ENCODE data around the gene CNTLN.
A peak's percentile ranks its signal among the peaks of the same experiment; 100 is the strongest.
"Not testable (repeated sequence)": the region's sequence is repeated elsewhere in the genome, so short reads cannot be mapped to it uniquely, and the experiment has no call there.

Gene CNTLN

GRCh38 chr9:17134396-17135294, at the start of gene CNTLN:
Gene CNTLN (plus strand): TSS chr9:17135040. CDS start chr9:17135066, 26 bp downstream.
- DNase-seq (ENCODE audit: low spot score), result peak; percentile 82

- no peak for DNase-seq (ENCODE audit: low spot score)
Measured at GRCh38 chr9:17088566-17088965, 46.3 kb upstream of the CNTLN start.

- no peak for DNase-seq (ENCODE audit: low spot score)
Measured at GRCh38 chr9:17090041-17090440, 44.8 kb upstream of the CNTLN start.

- peak; percentile 8 for DNase-seq (ENCODE audit: low spot score)
Measured at GRCh38 chr9:17116400-17116837, 18.4 kb upstream of the CNTLN start.

GRCh38 chr9:17117372-17117771, 17.5 kb upstream of the CNTLN start:
- DNase-seq (ENCODE audit: low spot score), result no peak

GRCh38 chr9:17120203-17120602, 14.6 kb upstream of the CNTLN start:
- DNase-seq (ENCODE audit: low spot score), result no peak

- DNase-seq (ENCODE audit: low spot score), result no peak
Measured at GRCh38 chr9:17121264-17121663, 13.6 kb upstream of the CNTLN start.

GRCh38 chr9:17130291-17130690, 4.5 kb upstream of the CNTLN start:
- DNase-seq (ENCODE audit: low spot score), result no peak

- no peak for DNase-seq (ENCODE audit: low spot score)
Measured at GRCh38 chr9:17130725-17131124, 4.1 kb upstream of the CNTLN start.

- DNase-seq (ENCODE audit: low spot score), result no peak
Measured at GRCh38 chr9:17131494-17131893, 3.3 kb upstream of the CNTLN start.

- peak; percentile 42 for DNase-seq (ENCODE audit: low spot score)
Measured at GRCh38 chr9:17135295-17136160, 688 bp downstream of the CNTLN start.

- DNase-seq (ENCODE audit: low spot score), result no peak
Measured at GRCh38 chr9:17137566-17137965, 2.7 kb downstream of the CNTLN start.

- DNase-seq (ENCODE audit: low spot score), result no peak
Measured at GRCh38 chr9:17138503-17138902, 3.7 kb downstream of the CNTLN start.

- no peak for DNase-seq (ENCODE audit: low spot score)
Measured at GRCh38 chr9:17140418-17140817, 5.6 kb downstream of the CNTLN start.

GRCh38 chr9:17148324-17148723, 13.5 kb downstream of the CNTLN start:
- DNase-seq (ENCODE audit: low spot score), result no peak

GRCh38 chr9:17159469-17159868, 24.6 kb downstream of the CNTLN start:
- no peak for DNase-seq (ENCODE audit: low spot score)

- peak; percentile 6 for DNase-seq (ENCODE audit: low spot score)
Measured at GRCh38 chr9:17160327-17160726, 25.5 kb downstream of the CNTLN start.

- no peak for DNase-seq (ENCODE audit: low spot score)
Measured at GRCh38 chr9:17165764-17166163, 30.9 kb downstream of the CNTLN start.

GRCh38 chr9:17166346-17166745, 31.5 kb downstream of the CNTLN start:
- no peak for DNase-seq (ENCODE audit: low spot score)

- DNase-seq (ENCODE audit: low spot score), result no peak
Measured at GRCh38 chr9:17171309-17172094, 36.7 kb downstream of the CNTLN start.

GRCh38 chr9:17177496-17177895, 42.7 kb downstream of the CNTLN start:
- DNase-seq (ENCODE audit: low spot score), result not testable (repeated sequence)

- DNase-seq (ENCODE audit: low spot score), result no peak
Measured at GRCh38 chr9:17185481-17186029, 50.7 kb downstream of the CNTLN start.

All from germinal center (tissue), 1 donor.